GM21723 (cell line): ENCODE measurements around the gene CABYR.

ENCODE experiments used
- ATAC-seq: cut with Tn5 transposase; IDR thresholded peaks from one replicate; pipeline ENCODE4 v1.9.1; 2021; ENCODE audit warnings: mild to moderate bottlenecking, moderate library complexity; ENCODE audit not compliant: unreplicated experiment

The CABYR gene

DNA sequence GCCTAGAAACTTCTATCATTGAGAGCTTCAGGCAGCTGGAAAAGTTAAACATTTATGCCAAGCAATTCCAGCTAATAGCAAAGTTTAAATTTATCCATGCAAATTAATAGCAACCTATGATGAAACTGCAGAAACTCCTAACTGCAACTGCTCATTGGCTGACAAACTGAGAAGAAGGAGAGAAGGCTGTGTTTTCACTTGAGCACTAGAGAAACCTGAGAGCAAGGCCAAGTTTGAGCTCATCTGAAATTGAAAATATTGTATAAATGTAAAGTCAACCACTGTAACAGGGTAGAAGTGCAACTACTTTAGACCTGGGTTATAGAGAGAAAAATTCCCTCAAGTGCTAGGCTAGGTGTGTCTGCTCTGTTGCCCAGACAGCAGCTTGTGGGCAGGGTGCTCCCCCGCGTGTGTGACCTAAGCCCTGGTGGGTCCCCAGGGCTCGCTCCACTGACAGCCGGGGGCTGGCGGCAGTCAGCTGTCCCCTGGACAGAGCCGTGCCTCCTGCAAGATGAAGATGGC, 50.2 kb downstream of the CABYR start:
- ATAC-seq = peak; percentile 80

DNA sequence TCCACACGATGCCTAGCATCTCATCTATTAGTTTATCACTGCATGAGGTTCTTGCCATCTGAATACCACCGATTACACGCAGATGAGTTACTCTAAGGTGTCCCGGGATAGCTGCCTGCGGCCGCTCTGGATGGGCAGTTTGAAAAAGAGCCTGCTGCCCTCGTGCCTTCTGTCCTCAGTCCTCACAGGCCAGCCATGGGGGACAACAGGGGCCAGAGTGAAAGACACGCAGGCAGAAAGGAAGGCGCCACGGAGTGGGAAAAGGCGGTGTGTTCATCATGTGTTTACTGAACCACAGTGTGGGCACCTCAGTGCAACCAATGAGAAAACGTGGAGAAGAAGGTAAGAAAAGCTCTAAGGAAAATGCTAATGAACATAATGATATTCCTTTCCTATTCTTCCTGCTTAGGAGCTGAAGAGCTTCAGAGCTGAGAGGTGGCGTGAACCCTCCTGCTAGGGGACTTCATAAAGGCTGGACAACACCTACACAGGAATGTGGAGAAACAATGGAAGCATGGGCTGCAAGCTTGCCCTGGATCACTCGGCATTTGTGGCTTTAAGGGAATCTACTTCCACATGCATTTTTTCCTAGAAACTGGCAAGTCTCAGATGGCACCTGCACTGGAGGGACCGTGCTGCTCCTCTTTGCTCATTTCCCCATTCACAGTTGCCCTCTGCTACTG, 50.9 kb downstream of the CABYR start:
- no peak for ATAC-seq

DNA sequence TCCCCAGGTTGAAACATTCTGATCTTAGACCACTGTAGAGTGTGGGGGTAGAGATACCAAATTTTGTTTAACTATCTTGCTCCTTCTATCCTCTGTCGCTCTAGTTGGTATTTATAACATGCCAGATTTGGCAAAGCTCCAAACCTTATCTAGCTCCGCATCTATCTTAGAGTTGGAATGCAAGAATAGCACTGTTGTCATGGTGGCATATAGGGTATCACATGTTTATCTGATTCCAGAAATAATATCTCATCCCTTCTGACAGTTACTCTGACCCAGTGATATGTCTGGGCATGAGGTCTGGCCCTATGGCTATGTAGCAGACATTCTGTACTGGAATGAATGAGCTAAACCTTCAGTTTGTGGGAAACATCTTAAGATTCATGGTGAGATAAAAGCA, 51.7 kb downstream of the CABYR start:
- ATAC-seq = no peak

DNA sequence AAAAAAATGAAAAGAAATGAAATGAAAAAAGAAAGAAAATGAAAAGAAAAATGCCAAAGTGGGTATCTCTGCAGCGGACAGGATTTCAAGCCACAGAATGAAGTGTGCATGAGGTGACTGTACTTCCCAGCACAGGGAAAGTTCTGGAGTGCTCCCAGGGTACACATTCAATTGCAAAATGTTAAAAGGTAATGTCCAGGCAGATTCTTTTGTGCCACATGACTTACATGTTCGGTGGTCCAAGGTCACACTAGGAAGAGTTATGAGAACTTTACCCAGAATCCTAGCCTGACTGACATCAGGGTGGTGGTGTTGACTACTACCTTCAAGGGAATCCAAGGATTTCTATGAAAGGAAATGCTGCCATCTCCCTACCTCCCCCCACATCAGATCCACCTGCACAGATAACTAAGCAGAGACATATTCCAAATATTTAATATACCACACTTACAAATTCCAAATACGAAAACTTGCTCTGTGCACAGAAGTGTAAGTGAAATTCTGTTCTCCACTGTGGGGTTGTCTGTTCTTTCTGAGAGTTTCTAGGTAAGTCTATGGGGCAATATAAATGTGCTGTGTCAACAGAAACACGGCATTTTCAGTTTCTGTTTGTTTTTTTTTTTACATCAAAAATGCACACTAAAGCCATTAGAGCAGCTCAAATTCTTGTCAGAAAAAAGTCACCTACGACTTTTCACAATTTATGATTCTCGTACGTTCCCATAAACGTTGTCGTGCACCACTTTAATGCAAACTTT, 56.6 kb downstream of the CABYR start:
- ATAC-seq = no peak

DNA sequence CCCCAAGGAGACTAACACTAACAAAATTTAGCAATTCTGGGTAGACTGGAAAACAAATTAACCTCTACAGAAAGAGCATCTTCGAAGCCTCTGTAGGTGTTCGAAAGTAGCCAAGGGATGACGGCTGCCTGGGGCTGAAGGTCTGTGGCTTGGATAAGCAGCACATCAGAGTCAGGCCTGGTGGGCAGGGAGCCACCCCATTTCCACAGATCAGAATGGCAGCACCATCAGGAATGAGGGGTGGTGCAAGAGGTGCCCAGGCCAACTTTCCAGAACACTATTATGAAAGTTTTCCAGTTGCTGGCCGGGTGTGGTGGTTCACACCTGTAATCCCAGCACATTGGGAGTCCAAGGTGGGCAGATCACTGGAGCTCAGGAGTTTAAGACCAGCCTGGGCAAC, 57.9 kb downstream of the CABYR start:
- ATAC-seq = no peak

DNA sequence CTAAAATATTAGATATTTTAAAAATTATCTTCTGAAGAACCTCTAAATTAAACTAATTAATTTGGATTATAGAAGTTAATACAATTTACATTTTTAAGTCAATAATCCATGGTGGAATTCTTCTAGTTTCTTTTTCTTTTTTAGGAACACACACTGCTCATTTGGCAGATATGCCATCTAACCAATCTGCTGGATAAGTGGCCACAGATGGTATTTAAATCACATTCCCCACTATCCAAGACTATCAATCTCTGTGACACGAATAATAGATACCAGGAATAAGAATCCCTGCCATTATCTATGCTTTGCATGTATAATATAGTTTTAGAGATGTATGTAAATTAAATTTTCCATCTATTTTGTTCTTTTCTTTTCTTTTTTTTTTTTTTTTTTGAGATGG, 58.5 kb downstream of the CABYR start:
- ATAC-seq = no peak

DNA sequence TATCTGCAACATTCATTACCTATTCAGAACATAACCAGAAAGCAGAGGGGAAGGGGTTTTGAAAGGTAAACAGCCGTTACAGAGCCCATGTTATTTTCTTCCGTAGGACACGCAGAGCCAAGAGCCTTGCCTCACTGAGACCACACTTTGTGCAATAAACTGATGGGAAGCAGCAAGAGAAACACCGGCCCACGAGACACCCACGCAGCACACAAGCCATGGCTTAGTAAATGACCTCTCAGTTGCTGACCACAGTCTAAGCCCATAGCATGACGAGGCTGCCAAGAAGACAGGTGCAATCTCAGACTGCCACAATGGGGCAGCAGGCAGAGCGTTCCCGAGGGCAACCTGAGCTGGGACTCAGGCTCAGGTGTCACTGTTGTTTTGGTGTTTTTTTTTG, 59.6 kb downstream of the CABYR start:
- ATAC-seq = no peak

DNA sequence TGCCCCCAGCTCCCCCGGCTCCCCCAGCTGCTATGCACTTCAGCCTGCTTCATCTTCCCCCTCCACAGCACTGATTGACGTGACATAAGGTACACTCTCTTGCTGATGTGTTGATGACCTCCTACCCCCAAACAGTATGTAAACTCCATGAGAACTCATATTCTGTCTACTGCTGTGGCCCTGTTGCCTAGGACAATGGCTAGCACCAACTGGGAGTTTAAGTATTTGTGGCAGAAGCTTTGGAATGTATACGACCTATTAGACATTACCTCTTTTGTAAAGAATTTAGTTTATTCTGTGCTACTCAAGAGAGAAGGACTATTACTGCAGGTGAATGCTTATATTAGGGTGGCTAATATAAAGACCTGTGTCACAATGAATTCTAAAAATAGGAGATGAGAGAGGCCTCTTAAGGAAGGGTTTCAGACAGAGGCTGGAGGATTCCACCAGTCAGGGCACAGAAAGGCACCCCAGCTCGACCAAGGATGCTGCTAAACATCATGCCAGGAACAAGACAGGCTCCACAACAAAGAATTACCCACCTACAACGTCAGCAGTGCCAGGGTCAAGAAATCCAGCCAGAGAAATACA, 60.6 kb downstream of the CABYR start:
- no peak for ATAC-seq

DNA sequence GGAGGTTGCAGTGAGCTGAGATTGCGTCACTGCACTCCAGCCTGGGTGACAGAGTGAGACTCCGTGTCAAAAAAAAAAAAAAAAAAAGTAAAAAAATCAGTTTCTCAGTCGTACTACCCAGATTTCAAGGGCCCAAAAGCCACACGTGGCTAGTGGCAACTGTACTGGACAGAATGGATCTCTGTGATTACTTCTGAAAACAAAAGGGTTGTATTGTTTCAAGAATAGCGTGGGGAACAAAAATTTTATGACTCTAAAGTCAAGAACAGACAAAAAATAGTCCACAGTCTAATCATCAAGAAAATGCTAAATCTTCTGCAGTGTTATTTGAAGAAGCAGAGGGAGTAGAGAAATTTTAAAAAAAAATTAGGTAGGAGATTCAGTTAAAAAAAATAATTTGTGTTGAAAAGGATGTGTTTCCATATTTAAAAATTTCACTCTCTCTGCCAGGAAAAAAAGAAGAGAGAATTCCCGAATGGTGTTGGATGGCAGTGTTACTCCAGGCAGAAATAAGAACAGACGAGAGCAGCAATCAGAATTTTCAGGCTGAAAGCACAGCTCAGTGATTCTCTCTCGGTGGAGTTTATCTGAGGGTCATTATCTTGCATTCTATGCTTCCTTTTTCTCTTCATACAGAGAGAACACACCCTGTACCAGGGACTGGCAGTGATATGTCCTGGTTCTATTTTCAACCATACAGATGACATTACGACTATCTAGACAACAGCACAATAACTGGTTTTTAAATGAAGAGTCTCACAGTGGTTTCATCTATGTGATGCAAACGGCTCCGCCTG, 61.8 kb downstream of the CABYR start:
- no peak for ATAC-seq

DNA sequence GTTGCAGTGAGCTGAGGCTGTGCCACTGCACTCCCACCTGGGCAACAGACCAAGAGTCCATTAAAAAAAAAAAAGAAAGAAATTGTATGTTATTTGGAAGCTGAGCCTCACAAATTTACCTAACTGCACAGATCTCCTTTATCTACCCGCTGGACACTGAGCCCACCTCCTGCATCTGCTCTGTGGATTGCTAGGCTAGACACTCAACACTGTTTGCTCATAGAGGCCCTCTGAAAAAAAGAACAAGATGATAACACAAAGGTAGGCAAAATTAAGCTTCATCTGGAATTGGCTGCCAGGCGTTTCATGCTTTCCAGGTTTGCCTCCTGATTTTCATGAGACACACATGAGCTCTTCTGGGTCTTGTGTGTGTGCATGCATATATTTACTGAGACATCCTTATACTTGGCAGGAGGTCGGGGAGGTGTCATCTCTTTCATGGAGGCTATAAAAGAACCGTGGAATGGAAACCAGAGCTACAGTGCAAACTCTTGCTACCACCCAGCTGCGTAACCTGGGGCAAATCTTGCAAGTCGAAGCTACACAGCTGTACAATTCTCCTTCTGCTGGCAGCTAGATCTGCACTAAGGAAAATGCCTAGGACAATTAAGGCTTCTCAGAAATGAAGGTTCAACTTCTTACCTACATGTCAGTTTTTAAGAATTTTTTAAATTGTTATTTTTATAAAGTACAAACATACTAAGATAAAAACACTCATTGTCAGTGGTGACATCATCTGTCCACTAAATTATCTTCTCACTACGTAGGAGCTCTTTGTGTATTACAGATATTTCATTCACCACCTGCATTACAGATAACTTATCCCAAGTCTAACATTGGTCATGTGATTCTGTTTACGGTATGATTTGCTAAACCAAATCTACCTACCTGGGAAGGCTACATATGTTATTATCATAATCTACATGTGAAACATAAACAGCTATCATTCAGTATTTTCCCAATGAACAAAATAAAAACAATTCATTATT, 63.1 kb downstream of the CABYR start:
- ATAC-seq = no peak

DNA sequence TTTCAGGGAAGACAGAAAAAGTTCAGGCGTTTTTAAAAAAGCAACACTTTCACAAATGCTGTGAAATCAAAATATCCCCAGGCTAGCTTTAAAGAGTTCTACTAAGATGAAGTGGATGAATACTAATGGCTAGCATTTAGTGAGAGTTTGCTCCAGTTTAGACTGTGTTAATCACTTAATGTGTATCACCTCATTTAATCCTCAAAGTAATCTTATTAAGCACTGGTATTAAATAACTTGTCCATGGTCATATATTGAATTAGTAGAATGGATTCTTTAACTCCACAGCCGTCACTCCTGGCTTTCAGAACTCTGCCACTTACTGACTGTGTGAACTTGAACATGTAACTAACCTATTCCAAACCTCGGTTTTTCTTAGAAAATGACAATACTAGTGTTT, 66.0 kb downstream of the CABYR start:
- ATAC-seq = no peak

DNA sequence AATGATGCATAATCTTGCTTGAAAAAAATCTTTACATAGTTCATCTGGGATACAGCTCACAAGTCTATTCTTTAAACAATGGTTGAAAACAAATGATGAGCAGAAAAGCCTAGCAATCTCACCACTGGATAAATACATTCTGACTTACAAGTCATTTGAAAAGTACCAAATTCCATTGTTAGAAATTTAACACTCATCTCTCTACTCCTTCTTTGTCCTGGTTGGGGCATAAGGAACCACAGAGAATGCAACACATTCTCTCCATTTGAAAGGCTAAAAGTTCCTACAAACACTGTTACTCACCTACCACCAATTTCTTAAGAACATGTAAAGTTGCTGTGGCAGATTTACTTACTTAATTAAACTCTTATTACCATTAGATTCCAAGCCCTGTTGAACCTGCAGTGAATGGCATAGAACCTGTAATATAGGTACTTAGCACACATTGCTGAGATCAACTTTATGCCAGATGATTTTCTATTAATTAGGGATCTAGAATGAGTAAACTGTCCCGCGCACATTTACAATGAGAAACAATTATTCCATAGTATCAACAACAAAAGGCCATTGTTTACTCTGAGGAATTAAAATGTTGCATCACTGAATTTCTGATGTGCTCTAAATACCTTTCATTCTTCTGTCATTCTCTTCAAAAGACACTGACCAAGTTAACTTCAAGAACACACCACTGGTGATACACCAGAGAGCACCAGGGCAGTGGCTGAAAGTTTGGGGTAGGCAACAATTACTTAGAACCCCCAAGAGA, 69.6 kb downstream of the CABYR start:
- no peak for ATAC-seq

DNA sequence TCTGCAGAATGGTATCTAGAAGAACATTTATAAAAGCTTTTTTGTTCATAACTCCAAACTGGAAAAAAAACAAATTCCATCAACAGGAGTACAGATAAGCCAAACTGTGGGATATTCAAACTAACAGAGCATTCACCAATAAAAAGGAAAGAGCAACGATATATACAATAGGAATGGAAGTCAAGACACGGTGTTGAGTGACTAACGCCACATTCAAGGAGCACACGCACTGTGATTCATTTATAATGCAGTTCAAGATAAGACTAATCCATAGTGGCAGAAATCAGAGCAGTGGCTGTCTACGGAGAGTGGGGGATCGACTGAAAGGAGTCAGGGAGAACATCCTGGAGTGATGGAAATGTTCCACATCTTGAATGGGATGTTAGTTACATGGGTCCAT, 70.7 kb downstream of the CABYR start:
- no peak for ATAC-seq
